ENCODE data around the gene FNDC10.

- TF ChIP-seq CTCF (IDR thresholded peaks at IDR 0.05; ENCODE audit: insufficient read depth, low read length, poor library complexity, severe bottlenecking) (no peak), EZH2phosphoT487 (conservative IDR thresholded peaks at IDR 0.05; ENCODE audit: low read length) (no peak)
Observed at GRCh38 chr1:1610796-1611195, 10.9 kb upstream of the FNDC10 start.
